Stomach (tissue), 4 donors: ENCODE measurements around the gene GPR82.

Experiments used
- EP300 ChIP-seq: sonication (generic); formaldehyde crosslinking; IDR thresholded peaks from one replicate; pipeline ENCODE4 v1.6.1; 2017; ENCODE audit warnings: antibody characterized with exemption
- TF ChIP-seq, protein P1 (sequence below), 7 experiments: fragments of 450-650 bp in 4 of 7; fragments of 200-600 bp in 3 of 7; sonication (generic) in 3 of 7; IDR thresholded peaks; one replicate each; pipeline ENCODE4 v1.5.1; 2016 to 2019; ENCODE audit warnings: antibody characterized with exemption in 7 of 7, control low read depth in 2 of 7, mild to moderate bottlenecking in 1 of 7

DNA sequence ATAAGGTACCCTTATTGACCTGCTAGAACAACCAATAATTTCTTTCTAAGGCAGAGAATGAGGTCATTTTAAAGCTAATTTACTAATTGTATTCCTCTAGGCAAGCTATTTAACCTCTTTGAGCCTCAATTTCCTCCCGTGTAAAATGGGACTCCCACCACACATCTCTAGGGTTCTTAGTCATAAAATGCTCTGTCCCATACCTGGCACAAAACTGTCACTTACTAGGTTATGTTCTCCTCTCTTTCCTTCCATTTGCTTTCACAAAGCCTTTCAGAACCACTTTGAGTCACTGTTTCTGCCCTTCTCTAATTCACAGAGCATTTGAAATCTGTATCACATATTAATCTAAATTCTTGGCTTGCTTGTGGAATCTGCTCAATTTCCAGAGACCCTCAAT is 2.4 kb upstream of the GPR82 start:
- TF ChIP-seq, protein P1, sequence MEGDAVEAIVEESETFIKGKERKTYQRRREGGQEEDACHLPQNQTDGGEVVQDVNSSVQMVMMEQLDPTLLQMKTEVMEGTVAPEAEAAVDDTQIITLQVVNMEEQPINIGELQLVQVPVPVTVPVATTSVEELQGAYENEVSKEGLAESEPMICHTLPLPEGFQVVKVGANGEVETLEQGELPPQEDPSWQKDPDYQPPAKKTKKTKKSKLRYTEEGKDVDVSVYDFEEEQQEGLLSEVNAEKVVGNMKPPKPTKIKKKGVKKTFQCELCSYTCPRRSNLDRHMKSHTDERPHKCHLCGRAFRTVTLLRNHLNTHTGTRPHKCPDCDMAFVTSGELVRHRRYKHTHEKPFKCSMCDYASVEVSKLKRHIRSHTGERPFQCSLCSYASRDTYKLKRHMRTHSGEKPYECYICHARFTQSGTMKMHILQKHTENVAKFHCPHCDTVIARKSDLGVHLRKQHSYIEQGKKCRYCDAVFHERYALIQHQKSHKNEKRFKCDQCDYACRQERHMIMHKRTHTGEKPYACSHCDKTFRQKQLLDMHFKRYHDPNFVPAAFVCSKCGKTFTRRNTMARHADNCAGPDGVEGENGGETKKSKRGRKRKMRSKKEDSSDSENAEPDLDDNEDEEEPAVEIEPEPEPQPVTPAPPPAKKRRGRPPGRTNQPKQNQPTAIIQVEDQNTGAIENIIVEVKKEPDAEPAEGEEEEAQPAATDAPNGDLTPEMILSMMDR (IDR thresholded peaks at IDR 0.05) = no peak
- no peak for TF ChIP-seq EP300
